SIG-M5 (cell line): ENCODE measurements around the gene NBL1.
"Not testable (repeated sequence)": the region's sequence is repeated elsewhere in the genome, so short reads cannot be mapped to it uniquely, and the experiment has no call there.

Experiments used
- DNase-seq: peaks from one replicate; lab custom pipeline; 2025; lab: John Stamatoyannopoulos, UW

NBL1 gene

GRCh38 chr1:19622204-19622603, 21.9 kb upstream of the NBL1 start:
- no peak for DNase-seq

GRCh38 chr1:19623523-19623922, 20.6 kb upstream of the NBL1 start:
- no peak for DNase-seq

GRCh38 chr1:19625291-19625937, 18.7 kb upstream of the NBL1 start:
- no peak for DNase-seq

GRCh38 chr1:19628879-19629278, 15.2 kb upstream of the NBL1 start:
- no peak for DNase-seq

GRCh38 chr1:19629357-19629756, 14.8 kb upstream of the NBL1 start:
- DNase-seq = no peak

- DNase-seq = not testable (repeated sequence)
Measured at GRCh38 chr1:19630192-19630591, 13.9 kb upstream of the NBL1 start.

GRCh38 chr1:19630720-19631395, 13.3 kb upstream of the NBL1 start:
- DNase-seq = no peak

- DNase-seq = no peak
Measured at GRCh38 chr1:19632211-19632610, 11.9 kb upstream of the NBL1 start.

GRCh38 chr1:19633106-19633505, 11.0 kb upstream of the NBL1 start:
- DNase-seq = no peak

GRCh38 chr1:19635064-19635463, 9.0 kb upstream of the NBL1 start:
- not testable (repeated sequence) for DNase-seq

GRCh38 chr1:19635646-19636045, 8.5 kb upstream of the NBL1 start:
- no peak for DNase-seq

GRCh38 chr1:19636065-19636464, 8.0 kb upstream of the NBL1 start:
- DNase-seq = no peak

- not testable (repeated sequence) for DNase-seq
Measured at GRCh38 chr1:19636749-19637148, 7.4 kb upstream of the NBL1 start.

GRCh38 chr1:19637606-19638005, 6.5 kb upstream of the NBL1 start:
- no peak for DNase-seq

GRCh38 chr1:19639228-19639627, 4.9 kb upstream of the NBL1 start:
- not testable (repeated sequence) for DNase-seq

GRCh38 chr1:19639999-19640362, 4.1 kb upstream of the NBL1 start:
- DNase-seq = no peak

- no peak for DNase-seq
Measured at GRCh38 chr1:19640363-19641316, 3.5 kb upstream of the NBL1 start.

GRCh38 chr1:19643121-19643520, 990 bp upstream of the NBL1 start:
- DNase-seq = no peak

GRCh38 chr1:19644395-19644680, 227 bp downstream of the NBL1 start:
- DNase-seq = no peak

- DNase-seq = no peak
Measured at GRCh38 chr1:19644681-19645410, 735 bp downstream of the NBL1 start.

GRCh38 chr1:19645411-19646251, 1.5 kb downstream of the NBL1 start:
- DNase-seq = no peak
